Neural progenitor cell (in vitro differentiated cells): ENCODE measurements around the gene PTPN22. TPM values are rescaled to one million over a fixed set of nuclear protein-coding genes. Genes with fewer than 3 reads are reported as not detected.

ENCODE experiments used
- DNase-seq: peaks from one replicate; pipeline ENCODE4 v3.0.0-alpha.2; 2016; ENCODE audit warnings: low spot score
- H2AFZ ChIP-seq: fragments of 200-600 bp; sonication (generic); replicated peaks from 2 replicates; pipeline ENCODE4 v1.6.1; 2016; ENCODE audit warnings: antibody characterized with exemption
- H3F3A ChIP-seq: fragments of 200-600 bp; sonication (generic); 2 replicates; pipeline ENCODE4 v1.6.1; 2016; ENCODE audit warnings: antibody characterized with exemption, low read depth
- H3K27ac ChIP-seq: fragments of 200-600 bp; sonication (generic); 2 replicates; pipeline ENCODE4 v1.5.1; 2016; ENCODE audit warnings: mild to moderate bottlenecking
- H3K27me3 ChIP-seq: fragments of 200-600 bp; sonication (generic); 2 replicates; pipeline ENCODE4 v1.6.1; 2016; ENCODE audit warnings: mild to moderate bottlenecking, moderate library complexity
- H3K36me3 ChIP-seq: fragments of 200-600 bp; sonication (generic); 2 replicates; pipeline ENCODE4 v1.5.1; 2016
- H3K4me1 ChIP-seq: fragments of 200-600 bp; sonication (generic); 2 replicates; pipeline ENCODE4 v1.6.1; 2016; ENCODE audit warnings: mixed run types
- H3K4me2 ChIP-seq: fragments of 200-600 bp; sonication (generic); 2 replicates; pipeline ENCODE4 v1.6.1; 2016
- H3K4me3 ChIP-seq: fragments of 200-600 bp; sonication (generic); 2 replicates; pipeline ENCODE4 v1.5.1; 2016
- H3K79me2 ChIP-seq: fragments of 200-600 bp; sonication (generic); 2 replicates; pipeline ENCODE4 v1.6.1; 2016; ENCODE audit warnings: low read depth
- H3K9ac ChIP-seq: fragments of 200-600 bp; sonication (generic); 2 replicates; pipeline ENCODE4 v1.6.1; 2016
- H3K9me3 ChIP-seq: fragments of 200-600 bp; sonication (generic); 2 replicates; pipeline ENCODE4 v1.5.1; 2016; ENCODE audit warnings: low read depth
- H4K20me1 ChIP-seq: fragments of 200-600 bp; sonication (generic); 2 replicates; pipeline ENCODE4 v1.6.1; 2016; ENCODE audit warnings: low read depth
- H3K27ac Mint-ChIP-seq: 3 replicates; pipeline ENCODE4 v1.8.0; 2021; ENCODE audit warnings: mixed read lengths
- H3K27me3 Mint-ChIP-seq: 2 replicates; pipeline ENCODE4 v1.8.0; 2022; ENCODE audit warnings: low read depth, mild to moderate bottlenecking, inconsistent platforms, moderate library complexity, mixed read lengths; ENCODE audit not compliant: insufficient read depth
- H3K36me3 Mint-ChIP-seq: 3 replicates; pipeline ENCODE4 v1.8.0; 2021; ENCODE audit warnings: mixed read lengths
- H3K4me1 Mint-ChIP-seq: 3 replicates; pipeline ENCODE4 v1.8.0; 2021; ENCODE audit warnings: mixed read lengths
- H3K4me3 Mint-ChIP-seq: 3 replicates; pipeline ENCODE4 v1.8.0; 2021; ENCODE audit warnings: mild to moderate bottlenecking, moderate library complexity, mixed read lengths
- H3K9me3 Mint-ChIP-seq: 3 replicates; pipeline ENCODE4 v1.8.0; 2020; ENCODE audit warnings: mixed read lengths
- CTCF ChIP-seq: fragments of 200-600 bp; sonication (generic); IDR thresholded peaks from 2 replicates; pipeline ENCODE4 v1.5.1; 2017; ENCODE audit warnings: antibody characterized with exemption, mild to moderate bottlenecking
- EZH2 ChIP-seq: fragments of 200-600 bp; sonication (generic); IDR thresholded peaks from 2 replicates; pipeline ENCODE4 v1.6.1; 2017; ENCODE audit warnings: antibody characterized with exemption, mild to moderate bottlenecking, moderate library complexity
- EZH2phosphoT487 ChIP-seq: fragments of 200-600 bp; sonication (generic); IDR thresholded peaks from 2 replicates; pipeline ENCODE4 v1.6.1; 2017; ENCODE audit warnings: antibody characterized with exemption
- total RNA-seq: library from RNA; depleted of rRNA; stranded (reverse); fragments of >200 nt; gene quantifications from 2 replicates; pipeline ENCODE4 v1.2.3, GENCODE V29; 2015; ENCODE audit warnings: low replicate concordance

Gene PTPN22
- total RNA-seq, 1 donor from 2014 or later, result not detected

- Mint-ChIP-seq H3K27me3 (peaks cover 2% of the 10 kb centered on the region), H3K36me3 (peaks cover 57% of the 10 kb centered on the region), H3K27ac (no peak overlapping the region), H3K4me3 (no peak overlapping the region), H3K4me1 (peaks cover 10% of the 10 kb centered on the region), H3K9me3 (peaks cover 32% of the 10 kb centered on the region)
- Histone ChIP-seq H4K20me1 (peaks cover 72% of the 10 kb centered on the region), H3K4me1 (peaks cover 19% of the 10 kb centered on the region), H3K79me2 (peaks cover 100% of the 10 kb centered on the region), H3K27me3 (no peaks in the 10 kb centered on the region), H3K36me3 (peaks cover 7% of the 10 kb centered on the region), H3K9ac (no peak overlapping the region), H2AFZ (no peak overlapping the region), H3F3A (no peaks in the 10 kb centered on the region), H3K27ac (no peak overlapping the region), H3K4me2 (no peak overlapping the region), H3K9me3 (no peaks in the 10 kb centered on the region), H3K4me3 (no peak overlapping the region)
- DNase-seq, result no peak
- TF ChIP-seq CTCF, result no peak
- no peak for TF ChIP-seq EZH2
- TF ChIP-seq EZH2phosphoT487, result no peak
These were observed 66.3 kb downstream of the PTPN22 start for GRCh38 chr1:113805256-113805531.

GRCh38 chr1:113804421-113805255 is 66.9 kb downstream of the PTPN22 start:
- Histone ChIP-seq H3K4me3 (no peak overlapping the region), H3K27me3 (no peaks in the 10 kb centered on the region), H3K9me3 (no peaks in the 10 kb centered on the region), H2AFZ (no peak overlapping the region), H3K36me3 (peaks cover 7% of the 10 kb centered on the region), H3K4me2 (no peak overlapping the region), H3K27ac (no peak overlapping the region), H3F3A (no peaks in the 10 kb centered on the region), H3K9ac (no peak overlapping the region), H3K4me1 (peaks cover 14% of the 10 kb centered on the region), H4K20me1 (peaks cover 72% of the 10 kb centered on the region), H3K79me2 (peaks cover 100% of the 10 kb centered on the region)
- peaks cover 57% of the 10 kb centered on the region for H3K36me3 Mint-ChIP-seq
- peaks cover 5% of the 10 kb centered on the region for H3K4me1 Mint-ChIP-seq
- H3K27me3 Mint-ChIP-seq, result peaks cover 2% of the 10 kb centered on the region
- H3K9me3 Mint-ChIP-seq, result peaks cover 32% of the 10 kb centered on the region
- no peak overlapping the region for H3K4me3 Mint-ChIP-seq
- H3K27ac Mint-ChIP-seq, result no peak overlapping the region
- no peak for DNase-seq
- no peak for TF ChIP-seq EZH2phosphoT487

- Histone ChIP-seq H3K36me3 (peaks cover 7% of the 10 kb centered on the region), H3K79me2 (peaks cover 100% of the 10 kb centered on the region), H3K4me3 (no peak overlapping the region), H3K9me3 (no peaks in the 10 kb centered on the region), H3K4me1 (peaks cover 5% of the 10 kb centered on the region), H3K9ac (no peak overlapping the region), H3K4me2 (no peak overlapping the region), H3K27ac (no peak overlapping the region), H3K27me3 (no peaks in the 10 kb centered on the region), H3F3A (no peaks in the 10 kb centered on the region), H2AFZ (no peak overlapping the region), H4K20me1 (peaks cover 77% of the 10 kb centered on the region)
- no peak for TF ChIP-seq EZH2phosphoT487
- no peak for TF ChIP-seq EZH2
- TF ChIP-seq CTCF, result no peak
- Mint-ChIP-seq H3K4me1 (no peaks in the 10 kb centered on the region), H3K27ac (no peak overlapping the region), H3K27me3 (peaks cover 2% of the 10 kb centered on the region), H3K36me3 (peaks cover 49% of the 10 kb centered on the region), H3K9me3 (peaks cover 25% of the 10 kb centered on the region), H3K4me3 (no peak overlapping the region)
- no peak for DNase-seq
These were observed 69.0 kb downstream of the PTPN22 start for GRCh38 chr1:113802367-113803007.

- no peak overlapping the region for H3K27ac ChIP-seq
- DNase-seq, result no peak
- H3K9ac ChIP-seq, result no peak overlapping the region
- peaks cover 75% of the 10 kb centered on the region for H4K20me1 ChIP-seq
- peaks cover 5% of the 10 kb centered on the region for H3K4me1 ChIP-seq
- H3K79me2 ChIP-seq, result peaks cover 80% of the 10 kb centered on the region
- H3K36me3 Mint-ChIP-seq, result peaks cover 45% of the 10 kb centered on the region
- no peaks in the 10 kb centered on the region for H3K27me3 ChIP-seq
- H3K27me3 Mint-ChIP-seq, result peaks cover under 1% of the 10 kb centered on the region
- no peaks in the 10 kb centered on the region for H3F3A ChIP-seq
- no peak overlapping the region for H2AFZ ChIP-seq
- no peaks in the 10 kb centered on the region for H3K9me3 ChIP-seq
- H3K27ac Mint-ChIP-seq, result no peak overlapping the region
- H3K9me3 Mint-ChIP-seq, result peaks cover 15% of the 10 kb centered on the region
- H3K36me3 ChIP-seq, result peaks cover 9% of the 10 kb centered on the region
- H3K4me1 Mint-ChIP-seq, result no peaks in the 10 kb centered on the region
- no peak overlapping the region for H3K4me3 ChIP-seq
- no peak overlapping the region for H3K4me2 ChIP-seq
- H3K4me3 Mint-ChIP-seq, result no peak overlapping the region
- TF ChIP-seq EZH2phosphoT487 (no peak), CTCF (no peak), EZH2 (no peak)
These were observed 71.0 kb downstream of the PTPN22 start for GRCh38 chr1:113800487-113800886.
